H4 (cell line): ENCODE results near the gene CAMTA2. TPM values are rescaled to one million over a fixed set of nuclear protein-coding genes. Genes with fewer than 3 reads are reported as not detected.
"Not testable (repeated sequence)": the region's sequence is repeated elsewhere in the genome, so short reads cannot be mapped to it uniquely, and the experiment has no call there.

ENCODE experiments used
- DNase-seq: peaks from one replicate; pipeline ENCODE4 v3.0.0-alpha.2; 2015; ENCODE audit warnings: low spot score
- total RNA-seq: library from RNA; depleted of rRNA; stranded (reverse); fragments of >200 nt; shearing (Covaris generic); gene quantifications from 2 replicates; pipeline ENCODE4 v1.2.3, GENCODE V29; 2014; rRNA removed

CAMTA2 gene, protein sequence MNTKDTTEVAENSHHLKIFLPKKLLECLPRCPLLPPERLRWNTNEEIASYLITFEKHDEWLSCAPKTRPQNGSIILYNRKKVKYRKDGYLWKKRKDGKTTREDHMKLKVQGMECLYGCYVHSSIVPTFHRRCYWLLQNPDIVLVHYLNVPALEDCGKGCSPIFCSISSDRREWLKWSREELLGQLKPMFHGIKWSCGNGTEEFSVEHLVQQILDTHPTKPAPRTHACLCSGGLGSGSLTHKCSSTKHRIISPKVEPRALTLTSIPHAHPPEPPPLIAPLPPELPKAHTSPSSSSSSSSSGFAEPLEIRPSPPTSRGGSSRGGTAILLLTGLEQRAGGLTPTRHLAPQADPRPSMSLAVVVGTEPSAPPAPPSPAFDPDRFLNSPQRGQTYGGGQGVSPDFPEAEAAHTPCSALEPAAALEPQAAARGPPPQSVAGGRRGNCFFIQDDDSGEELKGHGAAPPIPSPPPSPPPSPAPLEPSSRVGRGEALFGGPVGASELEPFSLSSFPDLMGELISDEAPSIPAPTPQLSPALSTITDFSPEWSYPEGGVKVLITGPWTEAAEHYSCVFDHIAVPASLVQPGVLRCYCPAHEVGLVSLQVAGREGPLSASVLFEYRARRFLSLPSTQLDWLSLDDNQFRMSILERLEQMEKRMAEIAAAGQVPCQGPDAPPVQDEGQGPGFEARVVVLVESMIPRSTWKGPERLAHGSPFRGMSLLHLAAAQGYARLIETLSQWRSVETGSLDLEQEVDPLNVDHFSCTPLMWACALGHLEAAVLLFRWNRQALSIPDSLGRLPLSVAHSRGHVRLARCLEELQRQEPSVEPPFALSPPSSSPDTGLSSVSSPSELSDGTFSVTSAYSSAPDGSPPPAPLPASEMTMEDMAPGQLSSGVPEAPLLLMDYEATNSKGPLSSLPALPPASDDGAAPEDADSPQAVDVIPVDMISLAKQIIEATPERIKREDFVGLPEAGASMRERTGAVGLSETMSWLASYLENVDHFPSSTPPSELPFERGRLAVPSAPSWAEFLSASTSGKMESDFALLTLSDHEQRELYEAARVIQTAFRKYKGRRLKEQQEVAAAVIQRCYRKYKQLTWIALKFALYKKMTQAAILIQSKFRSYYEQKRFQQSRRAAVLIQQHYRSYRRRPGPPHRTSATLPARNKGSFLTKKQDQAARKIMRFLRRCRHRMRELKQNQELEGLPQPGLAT
- 0.90 and 0.97 TPM in 2 replicates for total RNA-seq

DNA sequence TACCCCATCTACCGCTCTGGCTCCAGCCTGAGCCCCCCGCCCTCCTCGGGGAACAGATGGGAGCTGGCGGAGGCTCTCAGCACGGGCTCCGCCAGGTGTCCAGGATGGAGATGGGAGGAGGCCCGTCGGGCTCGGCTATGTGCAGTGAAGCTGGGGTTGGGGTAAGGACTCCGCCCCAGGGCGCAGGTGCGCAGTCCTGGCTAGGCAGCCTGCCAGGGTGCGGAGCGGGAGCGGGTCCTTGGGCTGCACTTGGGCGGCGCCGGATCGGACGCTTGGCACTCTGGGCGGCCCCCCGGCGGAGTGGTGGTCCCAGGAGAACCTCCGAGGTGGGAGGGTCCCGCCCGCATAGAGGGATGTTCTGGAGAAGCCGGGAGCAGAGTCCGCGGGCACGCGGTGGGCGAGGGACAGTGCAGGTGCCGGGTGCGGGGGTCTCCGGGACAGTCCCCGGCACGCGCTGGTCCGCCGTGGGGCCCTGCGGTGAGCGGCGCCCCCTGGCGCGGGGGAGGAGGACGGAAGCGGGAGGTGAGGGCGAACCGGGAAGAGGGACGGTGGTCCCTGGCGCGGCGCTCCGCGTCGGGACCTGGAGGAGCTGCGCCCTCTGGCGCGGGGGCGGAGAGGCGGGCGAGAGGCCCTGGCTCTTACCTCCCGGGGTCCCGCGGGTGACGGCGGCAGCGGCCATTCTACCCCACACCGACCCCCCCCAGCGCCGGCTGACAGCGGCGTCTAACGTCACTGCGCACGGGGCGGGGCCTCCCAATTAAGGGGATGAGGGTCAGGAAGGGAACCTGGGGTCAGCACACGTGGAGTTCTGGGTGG is at the start of gene CAMTA2:
Gene CAMTA2 (minus strand): TSS at position 725 of the 816 bp plus-strand sequence. CDS start 1,453 bp downstream, outside the sequence.
- DNase-seq = peak; percentile 34

DNA sequence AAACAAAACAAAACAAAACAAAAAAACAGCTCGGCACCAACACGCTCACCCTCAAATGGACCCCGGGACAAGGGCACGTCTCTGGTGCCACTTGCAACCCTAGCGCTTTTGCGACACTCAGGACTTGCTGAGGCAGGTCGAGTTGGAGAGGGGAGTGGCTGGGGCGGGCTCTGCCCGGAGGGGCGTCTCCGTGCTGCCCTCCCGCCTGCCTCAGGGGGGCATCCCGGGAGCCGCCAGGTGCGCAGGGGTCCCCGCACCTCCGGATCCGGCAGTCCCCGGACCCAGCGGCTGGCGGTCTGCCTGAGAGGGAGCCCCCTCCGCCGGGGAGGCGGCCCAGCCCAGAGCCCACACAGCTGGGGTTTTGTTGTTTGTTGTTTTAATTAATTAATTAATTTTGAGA is 47.8 kb upstream of the CAMTA2 start, which contains the start of gene SLC52A1:
Gene SLC52A1 (minus strand): TSS at position 112 of the 400 bp plus-strand sequence. CDS start 820 bp downstream, outside the sequence.
- DNase-seq = no peak

DNA sequence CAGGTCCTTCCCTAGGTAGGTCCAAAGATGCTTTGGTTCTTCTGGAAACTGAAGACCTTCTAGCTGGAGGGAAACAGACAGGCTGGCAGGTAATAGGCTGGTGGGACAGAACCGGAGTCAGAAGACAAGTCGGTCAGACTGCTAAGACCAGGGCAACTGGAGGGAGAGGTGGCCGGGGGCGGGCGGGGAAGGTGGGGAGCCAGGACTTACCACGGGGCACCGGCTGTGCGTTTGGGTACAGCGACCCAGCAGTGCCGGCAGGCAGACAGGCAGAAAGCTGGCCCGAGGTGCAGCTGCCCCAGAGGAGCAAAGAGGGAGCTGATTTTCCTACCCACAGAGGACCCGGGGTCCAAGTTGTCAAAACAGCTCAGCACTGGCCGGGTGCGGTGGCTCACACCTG is 47.2 kb upstream of the CAMTA2 start:
- no peak for DNase-seq

DNA sequence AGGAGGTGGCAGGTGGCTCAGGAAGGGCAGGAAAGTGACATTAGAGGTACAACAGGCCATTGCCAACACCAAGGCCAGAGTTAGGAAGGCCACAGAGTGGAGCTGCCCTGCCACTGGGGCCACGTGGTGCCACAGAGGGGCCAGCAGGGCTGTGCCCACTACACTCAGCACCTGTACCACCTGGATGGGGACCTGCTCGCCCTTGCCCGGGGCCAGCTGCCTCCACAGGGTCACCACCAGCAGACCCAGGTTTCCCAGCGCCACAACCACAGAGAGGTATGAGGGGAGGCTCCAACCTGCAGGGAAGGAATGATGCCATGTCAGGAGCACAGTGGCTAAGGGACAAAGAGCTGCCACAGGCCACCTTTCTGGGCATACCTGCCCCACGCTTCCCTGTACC is 46.6 kb upstream of the CAMTA2 start:
- DNase-seq = no peak

DNA sequence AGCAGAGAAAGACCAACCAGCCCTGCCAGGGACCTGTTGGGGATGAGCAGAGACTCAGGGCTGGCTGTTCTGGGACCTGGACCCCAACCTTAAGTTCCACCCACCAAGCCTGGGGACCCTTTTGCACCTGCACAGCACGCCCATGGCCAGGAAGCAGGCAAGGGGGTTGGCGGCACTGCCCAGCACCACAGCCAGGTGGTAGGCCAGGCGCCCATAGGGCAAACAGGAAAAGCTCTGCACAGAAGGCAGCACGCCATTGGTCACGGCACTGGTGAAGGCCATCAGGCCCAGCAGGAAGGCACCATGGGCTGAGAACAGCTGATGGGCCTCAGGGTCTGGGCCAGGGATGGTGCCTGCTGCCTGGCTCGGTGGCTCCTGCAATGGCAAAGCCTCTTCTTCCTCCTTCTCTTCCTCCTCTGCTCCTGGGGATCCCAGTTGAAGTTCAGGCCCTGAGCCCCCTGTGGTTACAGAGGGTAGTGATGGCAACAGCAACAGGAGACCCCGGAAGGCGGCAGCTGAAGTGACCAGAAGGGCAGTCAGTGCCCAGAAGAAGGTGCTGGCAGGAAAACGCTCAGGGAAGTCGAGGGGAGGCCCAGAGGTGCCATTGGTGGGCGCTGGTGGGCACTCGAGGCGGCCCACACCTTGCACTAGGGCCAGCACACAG is 46.0 kb upstream of the CAMTA2 start:
- no peak for DNase-seq

DNA sequence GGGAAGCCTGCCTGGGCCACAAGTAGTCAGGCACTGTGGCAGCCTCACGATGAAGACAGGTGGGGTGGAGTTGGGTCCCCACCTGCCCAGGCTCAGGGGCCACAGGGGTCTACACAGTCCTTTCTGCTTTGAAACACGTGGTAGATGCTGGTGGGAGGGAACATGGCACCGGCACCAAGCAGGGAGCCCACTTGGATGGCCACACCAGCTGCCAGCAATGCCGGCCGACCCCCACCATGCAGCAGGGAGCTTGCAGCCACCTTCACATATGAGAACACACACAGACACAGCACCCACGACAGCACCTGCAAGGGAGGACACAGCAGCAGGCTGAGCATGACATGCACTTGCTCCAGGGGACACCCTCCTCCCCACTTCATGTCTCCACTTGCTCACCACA is 45.4 kb upstream of the CAMTA2 start:
- no peak for DNase-seq

DNA sequence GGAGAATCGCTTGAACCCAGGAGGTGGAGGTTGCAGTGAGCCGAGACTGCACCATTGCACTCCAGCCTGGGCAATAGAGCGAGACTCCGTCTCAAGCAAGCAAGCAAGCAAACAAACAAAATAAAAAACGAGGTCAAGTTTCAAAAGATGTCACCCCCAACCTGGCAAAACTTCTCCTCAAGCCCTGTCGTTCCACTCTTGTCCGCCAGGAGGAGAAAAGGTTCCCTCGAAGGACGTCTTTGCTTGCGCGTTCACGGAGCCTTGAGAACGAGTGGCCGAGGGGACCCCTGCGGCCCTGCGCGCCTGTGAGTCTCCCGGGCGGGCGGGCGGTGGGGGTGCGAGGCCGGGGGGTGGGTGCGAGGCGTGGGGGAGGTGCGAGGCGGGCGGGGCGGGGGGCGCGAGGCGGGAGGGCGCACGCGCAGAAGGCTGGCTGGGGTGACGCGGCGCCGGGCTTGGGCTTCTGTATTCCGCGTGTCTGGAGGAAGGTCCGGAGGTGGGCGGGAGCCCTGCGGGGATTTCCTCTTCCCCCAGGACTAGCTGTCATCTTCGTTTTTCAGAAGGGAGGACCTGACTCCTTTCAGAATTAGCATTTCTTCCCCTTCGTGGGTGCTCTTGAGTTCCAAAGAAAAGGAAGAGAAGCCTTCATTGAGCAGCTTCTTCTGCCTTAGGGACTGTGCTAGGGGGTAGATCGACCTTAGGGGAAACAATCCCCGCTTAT is 44.0 kb upstream of the CAMTA2 start:
- DNase-seq = peak; percentile 55

DNA sequence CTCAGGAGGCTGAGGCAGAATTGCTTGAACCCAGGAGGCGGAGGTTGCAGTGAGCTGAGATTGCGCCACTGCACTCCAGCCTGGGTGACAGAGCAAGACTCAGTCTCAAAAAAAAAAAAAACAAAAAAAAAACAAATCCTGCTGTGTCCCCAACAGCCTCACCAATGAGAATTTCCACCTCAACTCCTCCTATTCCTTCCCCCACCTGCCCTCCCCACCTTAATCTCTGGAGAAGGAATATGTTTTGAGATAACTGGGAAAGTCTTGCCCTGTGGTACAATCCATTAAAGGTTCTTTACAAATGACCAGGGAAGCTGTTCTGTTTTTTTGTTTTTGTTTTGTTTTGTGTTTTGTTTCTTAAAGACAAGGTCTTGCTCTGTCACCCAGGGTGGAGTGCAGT is 42.7 kb upstream of the CAMTA2 start:
- not testable (repeated sequence) for DNase-seq

DNA sequence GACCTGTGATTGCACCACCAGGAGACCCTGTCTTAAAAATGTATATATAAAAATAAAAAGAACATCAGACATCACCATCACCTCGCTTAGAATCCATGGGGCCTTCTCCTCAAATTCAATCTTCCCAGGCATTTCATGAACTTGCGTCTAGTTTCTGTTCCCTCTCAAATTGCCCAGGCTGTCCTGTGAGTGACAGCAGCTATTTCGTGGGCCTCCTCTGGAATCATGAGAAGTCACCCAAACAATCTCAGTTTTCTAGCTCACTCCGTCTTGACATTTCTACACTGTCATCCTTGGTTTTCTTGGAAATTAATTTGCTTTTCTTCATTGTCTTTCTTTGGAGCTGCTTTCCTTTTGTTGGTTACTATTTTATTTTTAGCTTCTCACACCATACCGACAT is 40.4 kb upstream of the CAMTA2 start:
- DNase-seq = no peak

DNA sequence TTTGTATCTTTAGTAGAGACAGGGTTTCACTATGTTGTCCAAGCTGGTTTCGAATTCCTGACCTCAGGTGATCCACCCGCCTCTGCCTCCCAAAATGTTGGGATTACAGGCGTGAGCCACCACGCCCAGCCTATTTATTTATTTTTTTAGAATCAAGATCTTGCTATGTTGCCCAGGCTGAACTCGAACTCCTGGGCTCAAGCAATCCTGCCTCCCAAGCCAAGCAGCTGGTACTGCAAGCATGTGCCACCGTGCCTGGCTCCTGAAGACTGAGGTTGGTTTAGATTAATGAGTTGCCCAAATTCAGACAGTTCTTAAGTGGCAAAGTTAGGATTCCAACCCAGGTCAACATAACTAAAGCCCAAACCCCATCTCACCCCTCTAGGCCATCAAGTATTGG is 39.8 kb upstream of the CAMTA2 start:
- no peak for DNase-seq

DNA sequence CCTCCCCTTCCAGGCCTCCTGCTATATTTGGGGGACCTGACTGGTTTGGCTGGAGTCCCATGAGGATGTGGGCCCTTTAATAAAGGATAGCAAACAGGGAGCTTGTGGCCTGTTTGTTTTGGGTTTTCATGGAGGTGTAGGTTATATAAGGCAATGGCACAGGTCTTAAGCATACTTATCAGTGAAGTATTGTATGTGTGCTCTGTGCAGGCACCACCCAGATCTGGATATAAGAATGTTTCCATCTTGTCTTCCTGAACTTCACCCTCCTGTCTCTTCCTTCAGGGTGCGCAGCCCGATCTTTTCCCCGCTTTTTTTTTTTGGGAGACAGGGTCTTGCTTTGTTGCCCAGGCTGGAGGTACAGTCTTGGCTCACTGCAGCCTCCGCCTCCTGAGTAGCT is 37.1 kb upstream of the CAMTA2 start:
- DNase-seq = no peak

DNA sequence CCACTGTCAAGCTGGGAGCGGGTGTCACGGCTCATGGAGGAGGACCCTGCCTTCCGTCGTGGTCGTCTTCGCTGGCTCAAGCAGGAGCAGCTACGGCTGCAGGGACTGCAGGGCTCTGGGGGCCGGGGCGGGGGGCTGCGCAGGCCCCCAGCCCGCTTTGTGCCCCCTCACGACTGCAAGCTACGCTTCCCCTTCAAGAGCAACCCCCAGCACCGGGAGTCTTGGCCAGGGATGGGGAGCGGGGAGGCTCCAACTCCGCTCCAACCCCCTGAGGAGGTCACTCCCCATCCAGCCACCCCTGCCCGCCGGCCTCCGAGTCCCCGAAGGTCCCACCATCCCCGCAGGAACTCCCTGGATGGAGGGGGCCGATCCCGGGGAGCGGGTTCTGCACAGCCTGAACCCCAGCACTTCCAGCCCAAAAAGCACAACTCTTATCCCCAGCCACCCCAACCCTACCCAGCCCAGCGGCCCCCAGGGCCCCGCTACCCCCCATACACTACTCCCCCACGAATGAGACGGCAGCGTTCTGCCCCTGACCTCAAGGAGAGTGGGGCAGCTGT is 36.2 kb upstream of the CAMTA2 start:
- DNase-seq = no peak

DNA sequence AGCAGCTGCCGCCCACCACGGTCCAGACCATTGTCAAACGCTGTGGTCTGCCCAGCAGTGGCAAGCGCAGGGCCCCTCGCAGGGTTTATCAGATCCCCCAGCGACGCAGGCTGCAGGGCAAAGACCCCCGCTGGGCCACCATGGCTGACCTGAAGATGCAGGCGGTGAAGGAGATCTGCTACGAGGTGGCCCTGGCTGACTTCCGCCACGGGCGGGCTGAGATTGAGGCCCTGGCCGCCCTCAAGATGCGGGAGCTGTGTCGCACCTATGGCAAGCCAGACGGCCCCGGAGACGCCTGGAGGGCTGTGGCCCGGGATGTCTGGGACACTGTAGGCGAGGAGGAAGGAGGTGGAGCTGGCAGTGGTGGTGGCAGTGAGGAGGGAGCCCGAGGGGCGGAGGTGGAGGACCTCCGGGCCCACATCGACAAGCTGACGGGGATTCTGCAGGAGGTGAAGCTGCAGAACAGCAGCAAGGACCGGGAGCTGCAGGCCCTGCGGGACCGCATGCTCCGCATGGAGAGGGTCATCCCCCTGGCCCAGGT is 34.8 kb upstream of the CAMTA2 start:
- no peak for DNase-seq

DNA sequence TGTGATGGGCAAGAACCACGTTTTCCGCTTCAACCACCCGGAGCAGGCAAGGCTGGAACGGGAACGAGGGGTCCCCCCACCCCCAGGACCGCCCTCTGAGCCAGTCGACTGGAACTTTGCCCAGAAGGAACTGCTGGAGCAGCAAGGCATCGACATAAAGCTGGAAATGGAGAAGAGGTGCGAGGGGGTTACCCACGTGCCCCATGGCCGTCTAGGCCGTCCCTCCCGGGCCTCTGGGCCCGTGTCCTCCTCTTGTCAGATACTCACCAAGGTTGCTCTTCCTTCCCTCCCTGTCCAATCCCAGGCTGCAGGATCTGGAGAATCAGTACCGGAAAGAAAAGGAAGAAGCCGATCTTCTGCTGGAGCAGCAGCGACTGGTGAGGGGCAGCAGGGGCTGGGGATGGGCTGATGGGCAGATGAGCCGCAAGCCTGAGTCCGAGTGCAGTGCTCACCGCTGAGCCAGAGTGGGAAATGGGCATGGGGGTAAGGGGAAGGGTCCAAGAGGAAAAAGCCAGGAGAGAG is 33.1 kb upstream of the CAMTA2 start:
- no peak for DNase-seq

DNA sequence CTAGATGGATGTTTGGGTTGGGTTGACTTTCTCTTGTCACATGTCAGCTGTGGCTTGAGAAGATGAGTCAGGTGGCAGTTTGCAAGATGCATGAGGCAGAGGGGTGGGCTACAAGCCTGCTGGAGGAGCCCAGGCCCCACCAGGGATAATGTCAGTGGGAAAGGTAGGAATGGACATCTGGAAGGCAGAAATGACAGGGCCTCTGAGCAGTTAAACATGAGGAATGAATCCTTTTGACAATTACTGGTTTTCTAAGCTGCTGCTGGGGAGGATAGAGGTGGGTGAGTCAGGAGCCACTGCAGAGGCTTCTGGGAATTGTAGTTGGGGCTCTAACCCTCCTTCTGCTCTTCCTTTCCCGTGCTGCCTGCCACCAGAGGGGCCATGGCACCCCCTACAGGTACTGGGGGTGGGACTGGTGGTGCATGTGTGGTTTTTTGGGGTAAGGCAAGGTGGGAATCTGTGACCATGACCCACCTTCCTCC is 32.0 kb upstream of the CAMTA2 start:
- DNase-seq = no peak

DNA sequence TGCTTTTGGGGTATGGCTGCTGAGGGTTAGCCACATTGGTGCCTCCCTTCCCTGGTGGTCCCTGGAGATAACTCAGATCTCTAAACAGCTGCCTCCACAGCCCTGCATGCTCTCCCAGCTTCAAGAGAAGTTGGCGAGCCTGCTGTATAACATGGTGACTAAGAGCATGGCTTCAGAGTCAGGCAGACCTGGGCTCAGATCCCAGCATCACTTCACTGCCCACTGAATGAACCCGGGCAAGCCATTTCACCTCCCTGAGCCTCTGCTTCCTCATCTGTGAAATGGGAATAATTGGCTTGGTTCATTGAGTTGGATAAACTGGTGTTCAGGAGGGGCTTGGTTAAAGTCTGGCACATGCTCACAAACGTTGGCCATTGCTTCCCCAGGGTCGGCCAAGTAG is 26.9 kb upstream of the CAMTA2 start:
- DNase-seq = no peak

DNA sequence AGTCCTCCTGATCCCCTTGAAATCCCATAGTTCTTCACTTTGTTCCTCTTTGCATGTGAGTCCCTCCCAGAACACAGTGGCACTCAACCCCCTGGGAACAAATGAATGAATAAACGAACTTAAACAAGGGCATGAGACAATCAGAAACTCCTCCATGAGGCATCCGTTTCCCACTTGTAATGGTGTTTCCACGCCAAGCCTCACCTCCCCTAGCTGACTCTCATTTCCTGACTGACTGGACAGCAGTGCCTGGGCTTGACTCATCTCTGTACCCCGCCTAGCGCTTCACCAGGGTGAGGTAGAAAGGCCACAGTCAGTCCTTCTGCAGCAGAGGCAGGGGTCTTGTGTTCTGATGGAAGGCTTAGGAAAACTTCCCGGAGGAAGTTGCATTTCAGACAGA is 24.5 kb upstream of the CAMTA2 start:
- DNase-seq = no peak

DNA sequence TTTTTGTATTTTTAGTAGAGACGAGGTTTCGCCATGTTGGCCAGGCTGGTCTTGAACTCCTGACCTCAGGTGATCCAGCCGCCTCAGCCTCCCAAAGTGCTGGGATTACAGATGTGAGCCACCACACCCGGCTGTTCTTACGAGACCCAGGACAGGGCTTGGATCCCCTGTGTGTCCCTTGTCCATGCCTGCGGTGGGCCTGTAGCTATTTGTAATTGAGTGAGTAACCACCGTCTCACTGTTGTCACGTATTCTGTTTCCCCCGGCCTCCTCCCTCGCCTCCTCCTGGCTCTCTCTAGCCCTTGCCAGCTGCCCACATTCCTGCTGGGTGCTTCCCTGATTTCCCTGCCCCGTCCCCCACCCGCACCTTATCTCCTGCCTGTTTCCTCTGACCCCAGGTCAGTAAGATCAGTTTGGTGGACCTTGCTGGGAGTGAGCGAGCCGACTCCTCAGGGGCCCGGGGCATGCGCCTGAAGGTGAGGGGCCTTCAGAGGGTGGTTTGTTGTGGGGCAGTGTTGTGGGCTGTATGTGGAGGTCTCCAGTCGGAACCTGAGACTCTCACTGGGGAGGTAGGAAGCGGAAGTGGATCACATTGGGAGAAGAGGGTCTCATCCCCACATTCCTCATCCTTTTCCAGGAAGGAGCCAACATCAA is 15.9 kb upstream of the CAMTA2 start:
- no peak for DNase-seq
